22Rv1 (cell line): ENCODE data around the gene SKIDA1.

Experiments
- CTCF ChIP-seq: fragments of 450-650 bp; IDR thresholded peaks from 2 replicates; pipeline ENCODE4 v1.5.1; 2017; ENCODE audit warnings: mild to moderate bottlenecking
- ZFX ChIP-seq: fragments of 450-650 bp; IDR thresholded peaks from 2 replicates; pipeline ENCODE4 v1.6.1; 2017; ENCODE audit warnings: antibody characterized with exemption, borderline replicate concordance

- TF ChIP-seq CTCF, result no peak
- no peak for TF ChIP-seq ZFX
These were observed 19.7 kb downstream of the SKIDA1 start for GRCh38 chr10:21505711-21506278.
